ENCODE results near the gene ATP2C2.

ATP2C2 gene

GRCh38 chr16:84481051-84481735, 112.9 kb downstream of the ATP2C2 start:
- DNase-seq: no peak

GRCh38 chr16:84482001-84482891, 113.9 kb downstream of the ATP2C2 start:
- no peak for DNase-seq

- DNase-seq: no peak
Observed at GRCh38 chr16:84482951-84483881, 114.9 kb downstream of the ATP2C2 start.

- DNase-seq: no peak
Observed at GRCh38 chr16:84483882-84484565, 115.7 kb downstream of the ATP2C2 start.

- no peak for DNase-seq
Observed at GRCh38 chr16:84484579-84485254, 116.4 kb downstream of the ATP2C2 start.

- no peak for DNase-seq
Observed at GRCh38 chr16:84485255-84486010, 117.1 kb downstream of the ATP2C2 start.

GRCh38 chr16:84486126-84486525, 117.8 kb downstream of the ATP2C2 start:
- DNase-seq: no peak

GRCh38 chr16:84486551-84487235, 118.4 kb downstream of the ATP2C2 start:
- no peak for DNase-seq

- DNase-seq: no peak
Observed at GRCh38 chr16:84487358-84487757, 119.0 kb downstream of the ATP2C2 start.

- DNase-seq: no peak
Observed at GRCh38 chr16:84489131-84489530, 120.8 kb downstream of the ATP2C2 start.

GRCh38 chr16:84495506-84495905, 127.2 kb downstream of the ATP2C2 start:
- DNase-seq: no peak

- DNase-seq: no peak
Observed at GRCh38 chr16:84496991-84497390, 128.7 kb downstream of the ATP2C2 start.

GRCh38 chr16:84497418-84498222, 129.3 kb downstream of the ATP2C2 start:
- no peak for DNase-seq

- DNase-seq: no peak
Observed at GRCh38 chr16:84498223-84498610, 129.9 kb downstream of the ATP2C2 start.

GRCh38 chr16:84498859-84499620, 130.7 kb downstream of the ATP2C2 start:
- no peak for DNase-seq

- DNase-seq: no peak
Observed at GRCh38 chr16:84499638-84500037, 131.3 kb downstream of the ATP2C2 start.

- DNase-seq: no peak
Observed at GRCh38 chr16:84500531-84500930, 132.2 kb downstream of the ATP2C2 start.

- no peak for DNase-seq
Observed at GRCh38 chr16:84501077-84501735, 132.9 kb downstream of the ATP2C2 start.
